Mesendoderm (in vitro differentiated cells): Measurements from ENCODE around the gene SLC25A15.
A peak's percentile ranks its signal among the peaks of the same experiment; 100 is the strongest.

ENCODE experiments used
- DNase-seq: peaks from one replicate; pipeline ENCODE4 v3.0.0; 2013
- H2AK5ac ChIP-seq: 2 replicates; pipeline ENCODE4 v1.6.1; 2013; ENCODE audit warnings: low read length, inconsistent platforms
- H2BK120ac ChIP-seq: 2 replicates; pipeline ENCODE4 v1.6.1; 2013; ENCODE audit warnings: low read depth, mild to moderate bottlenecking, low read length, moderate library complexity, mixed read lengths
- H2BK15ac ChIP-seq: replicated peaks from 2 replicates; pipeline ENCODE4 v1.6.1; 2013; ENCODE audit warnings: low read depth, mild to moderate bottlenecking, moderate library complexity
- H2BK5ac ChIP-seq: 2 replicates; pipeline ENCODE4 v1.6.1; 2013; ENCODE audit warnings: low read length, inconsistent platforms
- H3K18ac ChIP-seq: 2 replicates; pipeline ENCODE4 v1.6.1; 2013; ENCODE audit warnings: mild to moderate bottlenecking, low read length, mixed read lengths
- H3K23ac ChIP-seq: one replicate; pipeline ENCODE4 v1.6.1; 2013; ENCODE audit warnings: low read length
- H3K27ac ChIP-seq: 2 replicates; pipeline ENCODE4 v1.5.1; 2013; ENCODE audit warnings: low read depth, mild to moderate bottlenecking, inconsistent platforms, low read length, moderate library complexity
- H3K27me3 ChIP-seq: 2 replicates; pipeline ENCODE4 v1.6.1; 2013; ENCODE audit warnings: low read length, control low read depth, mild to moderate bottlenecking, inconsistent platforms; ENCODE audit not compliant: insufficient read depth, poor library complexity
- H3K36me3 ChIP-seq: 2 replicates; pipeline ENCODE4 v1.6.1; 2013; ENCODE audit warnings: low read length, inconsistent platforms; ENCODE audit not compliant: control insufficient read depth, insufficient read depth
- H3K4ac ChIP-seq: one replicate; pipeline ENCODE4 v1.6.1; 2013; ENCODE audit warnings: low read depth, mild to moderate bottlenecking, low read length, moderate library complexity
- H3K4me1 ChIP-seq: 2 replicates; pipeline ENCODE4 v1.6.1; 2013; ENCODE audit warnings: low read depth, low read length, inconsistent platforms; ENCODE audit not compliant: control insufficient read depth
- H3K4me2 ChIP-seq: 2 replicates; pipeline ENCODE4 v1.6.1; 2013; ENCODE audit warnings: low read length
- H3K4me3 ChIP-seq: 2 replicates; pipeline ENCODE4 v1.5.1; 2013; ENCODE audit warnings: mild to moderate bottlenecking, low read length
- H3K56ac ChIP-seq: one replicate; pipeline ENCODE4 v1.6.1; 2013; ENCODE audit warnings: low read length
- H3K79me1 ChIP-seq: 2 replicates; pipeline ENCODE4 v1.6.1; 2013; ENCODE audit warnings: low read length, inconsistent platforms
- H3K79me2 ChIP-seq: 2 replicates; pipeline ENCODE4 v1.6.1; 2013; ENCODE audit warnings: mild to moderate bottlenecking, low read length; ENCODE audit not compliant: control insufficient read depth, insufficient read depth
- H3K9ac ChIP-seq: 2 replicates; pipeline ENCODE4 v1.6.1; 2013; ENCODE audit warnings: low read length, inconsistent platforms
- H4K5ac ChIP-seq: one replicate; pipeline ENCODE4 v1.6.1; 2013; ENCODE audit warnings: low read length
- H4K8ac ChIP-seq: one replicate; pipeline ENCODE4 v1.6.1; 2013; ENCODE audit warnings: low read depth, mild to moderate bottlenecking, control low read depth, low read length, moderate library complexity
- WGBS: extraction: QIAGEN DNeasy Blood & Tissue Kit; methylation state at CpG from one replicate; pipeline ENCODE4 v1.1.7; 2013; ENCODE audit warnings: low lambda C conversion rate, missing lambda C conversion rate; ENCODE audit not compliant: insufficient coverage; ENCODE audit errors: extremely low coverage; 5-methylcytosine and 5-hydroxymethylcytosine counted together

SLC25A15 gene

GRCh38 chr13:40770934-40771618 is 18.3 kb upstream of the SLC25A15 start, which contains the start of gene MRPS31:
Gene MRPS31, minus strand, starts transcription at chr13:40771190. Its CDS starts 54 bp downstream, at chr13:40771136.
- peaks cover 11% of the 10 kb centered on the region for H3K79me2 ChIP-seq
- peak within 1 kb of the TSS; percentile 48 for H3K27ac ChIP-seq
- H3K4me1 ChIP-seq: peaks cover 4% of the 10 kb centered on the region
- no peaks in the 10 kb centered on the region for H3K36me3 ChIP-seq
- WGBS: no CpG with 5 or more reads among the region's 52 CpGs
- H3K27me3 ChIP-seq: no peaks in the 10 kb centered on the region
- peaks cover 7% of the 10 kb centered on the region for H3K79me1 ChIP-seq
- peak within 1 kb of the TSS; percentile 94 for H3K9ac ChIP-seq
- no peak within 1 kb of the TSS for H3K23ac ChIP-seq
- H3K56ac ChIP-seq: peak within 1 kb of the TSS; percentile 98
- H2BK15ac ChIP-seq: no peak within 1 kb of the TSS
- peak; percentile 98 for DNase-seq
- H4K5ac ChIP-seq: no peak within 1 kb of the TSS
- peak within 1 kb of the TSS; percentile 61 for H3K4me2 ChIP-seq
- no peak within 1 kb of the TSS for H2BK120ac ChIP-seq
- peak within 1 kb of the TSS; percentile 53 for H3K18ac ChIP-seq
- H4K8ac ChIP-seq: no peak within 1 kb of the TSS
- no peak within 1 kb of the TSS for H2BK5ac ChIP-seq
- peak within 1 kb of the TSS; percentile 83 for H3K4ac ChIP-seq
- H2AK5ac ChIP-seq: no peak within 1 kb of the TSS
- H3K4me3 ChIP-seq: peak within 1 kb of the TSS; percentile 96

- Histone ChIP-seq H3K4me2 (no peak overlapping the region), H3K4me1 (peaks cover 4% of the 10 kb centered on the region), H3K27ac (no peak overlapping the region), H4K5ac (no peak overlapping the region), H3K23ac (no peak overlapping the region), H4K8ac (no peak overlapping the region), H2BK5ac (no peak overlapping the region), H3K27me3 (no peaks in the 10 kb centered on the region), H3K9ac (no peak overlapping the region), H3K79me2 (peaks cover 11% of the 10 kb centered on the region), H3K79me1 (peaks cover 7% of the 10 kb centered on the region), H3K36me3 (no peaks in the 10 kb centered on the region), H3K4ac (no peak overlapping the region), H2AK5ac (no peak overlapping the region), H2BK15ac (no peak overlapping the region), H3K56ac (no peak overlapping the region), H3K18ac (no peak overlapping the region), H3K4me3 (no peak overlapping the region), H2BK120ac (no peak overlapping the region)
- DNase-seq: no peak
- no CpG with 5 or more reads among the region's 6 CpGs for WGBS
Observed at GRCh38 chr13:40772765-40773473, 16.5 kb upstream of the SLC25A15 start.

- no peak for DNase-seq
- H3K23ac ChIP-seq: no peak overlapping the region
- H3K36me3 ChIP-seq: no peaks in the 10 kb centered on the region
- H2AK5ac ChIP-seq: no peak overlapping the region
- no peak overlapping the region for H3K4me2 ChIP-seq
- H3K4me3 ChIP-seq: no peak overlapping the region
- H2BK5ac ChIP-seq: no peak overlapping the region
- no peak overlapping the region for H4K5ac ChIP-seq
- H4K8ac ChIP-seq: no peak overlapping the region
- WGBS: no CpG with 5 or more reads among the region's 6 CpGs
- H3K4ac ChIP-seq: no peak overlapping the region
- peaks cover 4% of the 10 kb centered on the region for H3K4me1 ChIP-seq
- H2BK15ac ChIP-seq: no peak overlapping the region
- peaks cover 9% of the 10 kb centered on the region for H3K79me2 ChIP-seq
- no peak overlapping the region for H2BK120ac ChIP-seq
- H3K27me3 ChIP-seq: no peaks in the 10 kb centered on the region
- peaks cover 6% of the 10 kb centered on the region for H3K79me1 ChIP-seq
- H3K18ac ChIP-seq: no peak overlapping the region
- no peak overlapping the region for H3K56ac ChIP-seq
- H3K27ac ChIP-seq: no peak overlapping the region
- no peak overlapping the region for H3K9ac ChIP-seq
Observed at GRCh38 chr13:40774672-40775071, 14.7 kb upstream of the SLC25A15 start.

GRCh38 chr13:40776232-40776631 is 13.2 kb upstream of the SLC25A15 start:
- DNase-seq: no peak
- no peak overlapping the region for H3K9ac ChIP-seq
- H3K23ac ChIP-seq: no peak overlapping the region
- H2BK5ac ChIP-seq: no peak overlapping the region
- no peak overlapping the region for H3K27ac ChIP-seq
- no peak overlapping the region for H2BK120ac ChIP-seq
- no CpG with 5 or more reads among the region's 7 CpGs for WGBS
- no peaks in the 10 kb centered on the region for H3K4me1 ChIP-seq
- no peak overlapping the region for H3K4me3 ChIP-seq
- H3K79me2 ChIP-seq: no peaks in the 10 kb centered on the region
- H3K4ac ChIP-seq: no peak overlapping the region
- no peaks in the 10 kb centered on the region for H3K27me3 ChIP-seq
- H3K36me3 ChIP-seq: no peaks in the 10 kb centered on the region
- no peak overlapping the region for H2BK15ac ChIP-seq
- no peaks in the 10 kb centered on the region for H3K79me1 ChIP-seq
- no peak overlapping the region for H3K18ac ChIP-seq
- no peak overlapping the region for H3K4me2 ChIP-seq
- no peak overlapping the region for H3K56ac ChIP-seq
- no peak overlapping the region for H2AK5ac ChIP-seq
- no peak overlapping the region for H4K8ac ChIP-seq
- H4K5ac ChIP-seq: no peak overlapping the region

GRCh38 chr13:40776681-40777165 is 12.7 kb upstream of the SLC25A15 start:
- Histone ChIP-seq H2AK5ac (no peak overlapping the region), H4K5ac (no peak overlapping the region), H3K36me3 (no peaks in the 10 kb centered on the region), H3K79me1 (no peaks in the 10 kb centered on the region), H3K23ac (no peak overlapping the region), H2BK15ac (no peak overlapping the region), H3K79me2 (no peaks in the 10 kb centered on the region), H3K9ac (no peak overlapping the region), H3K27me3 (no peaks in the 10 kb centered on the region), H4K8ac (no peak overlapping the region), H3K56ac (no peak overlapping the region), H2BK120ac (no peak overlapping the region), H2BK5ac (no peak overlapping the region), H3K4me2 (no peak overlapping the region), H3K4me1 (no peaks in the 10 kb centered on the region), H3K18ac (no peak overlapping the region), H3K4ac (no peak overlapping the region), H3K4me3 (no peak overlapping the region), H3K27ac (no peak overlapping the region)
- no CpG with 5 or more reads among the region's 7 CpGs for WGBS
- no peak for DNase-seq
